Stimulated activated CD4-positive, alpha-beta T cell treated with anti-CD3 and anti-CD28 coated beads, Interleukin-1b, Interleukin-23, amount 100 ng/mL, for 4 hours (primary cell): Measurements from ENCODE around the gene AFF1.
"Not testable (repeated sequence)": the region's sequence is repeated elsewhere in the genome, so short reads cannot be mapped to it uniquely, and the experiment has no call there.

ENCODE experiments used
- DNase-seq, 2 donors: peaks; one replicate each; pipeline ENCODE4 v3.0.0-alpha.2; 2020; ENCODE audit warnings: low read depth in 2 of 2

AFF1 gene

GRCh38 chr4:87055311-87055710 lies 120.5 kb downstream of the AFF1 start:
- no peak for DNase-seq

GRCh38 chr4:87056881-87057280 lies 122.1 kb downstream of the AFF1 start:
- DNase-seq = no peak

GRCh38 chr4:87057835-87058355 lies 123.1 kb downstream of the AFF1 start:
- no peak for DNase-seq

- peak; percentile 34 to 42 for DNase-seq
Measured at GRCh38 chr4:87058356-87059073, 123.7 kb downstream of the AFF1 start.

- no peak for DNase-seq
Measured at GRCh38 chr4:87060957-87061356, 126.1 kb downstream of the AFF1 start.

- no peak for DNase-seq
Measured at GRCh38 chr4:87065021-87065420, 130.2 kb downstream of the AFF1 start.

GRCh38 chr4:87066403-87067123 lies 131.8 kb downstream of the AFF1 start:
- DNase-seq = no peak

GRCh38 chr4:87067124-87067885 lies 132.5 kb downstream of the AFF1 start:
- no peak for DNase-seq

GRCh38 chr4:87068583-87069021 lies 133.8 kb downstream of the AFF1 start:
- no peak for DNase-seq

GRCh38 chr4:87069037-87069742 lies 134.4 kb downstream of the AFF1 start:
- DNase-seq = no peak

- DNase-seq = no peak
Measured at GRCh38 chr4:87071401-87071800, 136.6 kb downstream of the AFF1 start.

- not testable (repeated sequence) for DNase-seq
Measured at GRCh38 chr4:87072545-87072944, 137.7 kb downstream of the AFF1 start.

GRCh38 chr4:87073199-87074120 lies 138.6 kb downstream of the AFF1 start:
- peak; percentile 22 to 29 for DNase-seq

- no peak for DNase-seq
Measured at GRCh38 chr4:87074121-87074488, 139.3 kb downstream of the AFF1 start.

GRCh38 chr4:87075876-87076275 lies 141.1 kb downstream of the AFF1 start:
- DNase-seq = no peak

- DNase-seq = no peak
Measured at GRCh38 chr4:87076690-87077358, 142.0 kb downstream of the AFF1 start.

- DNase-seq = no peak
Measured at GRCh38 chr4:87077914-87078585, 143.2 kb downstream of the AFF1 start.

- DNase-seq = no peak
Measured at GRCh38 chr4:87078987-87079486, 144.2 kb downstream of the AFF1 start.

GRCh38 chr4:87079967-87080366 lies 145.2 kb downstream of the AFF1 start:
- DNase-seq = no peak
